Measurements from ENCODE around the gene IDH3G.
"Not testable (repeated sequence)": the region's sequence is repeated elsewhere in the genome, so short reads cannot be mapped to it uniquely, and the experiment has no call there.

Gene IDH3G

GRCh38 chrX:153762626-153763173 is 31.5 kb downstream of the IDH3G start:
- no peak for DNase-seq (ENCODE audit: low read depth in 2 of 2)

GRCh38 chrX:153761863-153762262 is 32.3 kb downstream of the IDH3G start:
- no peak for DNase-seq (ENCODE audit: low read depth in 2 of 2)

- DNase-seq (ENCODE audit: low read depth in 2 of 2), result no peak
These were observed 39.0 kb downstream of the IDH3G start for GRCh38 chrX:153755136-153755535.

- no peak for DNase-seq (ENCODE audit: low read depth in 2 of 2)
These were observed 43.9 kb downstream of the IDH3G start for GRCh38 chrX:153750127-153750774.

GRCh38 chrX:153749017-153749416 is 45.2 kb downstream of the IDH3G start:
- DNase-seq (ENCODE audit: low read depth in 2 of 2), result not testable (repeated sequence)

- not testable (repeated sequence) for DNase-seq (ENCODE audit: low read depth in 2 of 2)
These were observed 47.2 kb downstream of the IDH3G start for GRCh38 chrX:153746991-153747390.

GRCh38 chrX:153746359-153746758 is 47.8 kb downstream of the IDH3G start:
- no peak for DNase-seq (ENCODE audit: low read depth in 2 of 2)

GRCh38 chrX:153745067-153745433 is 49.1 kb downstream of the IDH3G start:
- DNase-seq (ENCODE audit: low read depth in 2 of 2), result not testable (repeated sequence)

- DNase-seq (ENCODE audit: low read depth in 2 of 2), result no peak
These were observed 49.7 kb downstream of the IDH3G start for GRCh38 chrX:153744210-153745066.

- not testable (repeated sequence) for DNase-seq (ENCODE audit: low read depth in 2 of 2)
These were observed 50.5 kb downstream of the IDH3G start for GRCh38 chrX:153743468-153744209.

GRCh38 chrX:153742796-153743467 is 51.2 kb downstream of the IDH3G start:
- DNase-seq (ENCODE audit: low read depth in 2 of 2), result not testable (repeated sequence)

GRCh38 chrX:153742111-153742510 is 52.1 kb downstream of the IDH3G start:
- DNase-seq (ENCODE audit: low read depth in 2 of 2), result not testable (repeated sequence)

GRCh38 chrX:153741446-153741845 is 52.7 kb downstream of the IDH3G start:
- DNase-seq (ENCODE audit: low read depth in 2 of 2), result no peak

GRCh38 chrX:153740631-153741222 is 53.4 kb downstream of the IDH3G start:
- DNase-seq (ENCODE audit: low read depth in 2 of 2), result no peak

GRCh38 chrX:153739754-153740486 is 54.3 kb downstream of the IDH3G start:
- DNase-seq (ENCODE audit: low read depth in 2 of 2), result no peak

GRCh38 chrX:153738056-153738605 is 56.0 kb downstream of the IDH3G start:
- DNase-seq (ENCODE audit: low read depth in 2 of 2), result no peak

- DNase-seq (ENCODE audit: low read depth in 2 of 2), result no peak
These were observed 57.2 kb downstream of the IDH3G start for GRCh38 chrX:153736871-153737441.

GRCh38 chrX:153736071-153736820 is 57.9 kb downstream of the IDH3G start:
- no peak for DNase-seq (ENCODE audit: low read depth in 2 of 2)
